Measurements from ENCODE around the gene XRCC1. TPM values are rescaled to one million over a fixed set of nuclear protein-coding genes. Genes with fewer than 3 reads are reported as not detected.

Gene XRCC1
- total RNA-seq, 6 experiments from 2014 or later = 5.5 to 8.4 (median 7.5) TPM

DNA sequence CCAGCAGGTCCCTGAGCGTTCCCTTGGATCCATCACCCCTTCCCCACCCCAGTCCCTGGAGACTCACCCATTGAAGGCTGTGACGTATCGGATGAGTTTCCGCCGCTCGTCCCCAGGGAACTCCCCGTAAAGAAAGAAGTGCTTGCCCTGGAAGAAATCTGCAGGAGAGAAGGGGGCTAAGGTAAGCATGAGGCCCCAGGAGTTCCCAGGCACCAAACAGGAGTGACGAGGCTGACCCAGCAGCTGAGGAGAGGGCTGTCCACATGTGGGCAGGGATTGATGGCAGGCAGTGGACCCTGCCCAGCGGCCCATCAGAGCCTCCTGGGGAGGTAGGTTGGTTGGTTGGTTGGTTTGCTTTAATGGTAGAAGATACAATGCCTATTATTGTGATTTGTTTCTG, 31.2 kb downstream of the XRCC1 start:
- Histone ChIP-seq H3K9me3 (no peaks in the 10 kb centered on the region), H3K4me3 (no peak overlapping the region), H3K27me3 (no peaks in the 10 kb centered on the region), H3K36me3 (peaks cover 0 to 2% (median 0%) of the 10 kb centered on the region in 4 donors), H3K4me1 (peaks cover 0 to 10% (median 0%) of the 10 kb centered on the region in 4 donors), H3K27ac (no peak overlapping the region)
- ATAC-seq (no peak), DNase-seq (peak in 1 of 3 donors; percentile 31)
- intact Hi-C loops (cut with DNase I) = no loop called here
- TF ChIP-seq, protein P1, sequence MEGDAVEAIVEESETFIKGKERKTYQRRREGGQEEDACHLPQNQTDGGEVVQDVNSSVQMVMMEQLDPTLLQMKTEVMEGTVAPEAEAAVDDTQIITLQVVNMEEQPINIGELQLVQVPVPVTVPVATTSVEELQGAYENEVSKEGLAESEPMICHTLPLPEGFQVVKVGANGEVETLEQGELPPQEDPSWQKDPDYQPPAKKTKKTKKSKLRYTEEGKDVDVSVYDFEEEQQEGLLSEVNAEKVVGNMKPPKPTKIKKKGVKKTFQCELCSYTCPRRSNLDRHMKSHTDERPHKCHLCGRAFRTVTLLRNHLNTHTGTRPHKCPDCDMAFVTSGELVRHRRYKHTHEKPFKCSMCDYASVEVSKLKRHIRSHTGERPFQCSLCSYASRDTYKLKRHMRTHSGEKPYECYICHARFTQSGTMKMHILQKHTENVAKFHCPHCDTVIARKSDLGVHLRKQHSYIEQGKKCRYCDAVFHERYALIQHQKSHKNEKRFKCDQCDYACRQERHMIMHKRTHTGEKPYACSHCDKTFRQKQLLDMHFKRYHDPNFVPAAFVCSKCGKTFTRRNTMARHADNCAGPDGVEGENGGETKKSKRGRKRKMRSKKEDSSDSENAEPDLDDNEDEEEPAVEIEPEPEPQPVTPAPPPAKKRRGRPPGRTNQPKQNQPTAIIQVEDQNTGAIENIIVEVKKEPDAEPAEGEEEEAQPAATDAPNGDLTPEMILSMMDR (IDR thresholded peaks at IDR 0.05) = no peak
- no peak for TF ChIP-seq POLR2A (IDR thresholded peaks at IDR 0.05)
- WGBS (ENCODE audit: insufficient coverage, low coverage, low lambda C conversion rate, missing lambda C conversion rate) = no CpG with 5 or more reads among the region's 9 CpGs

GRCh38 chr19:43541920-43542650, 33.2 kb downstream of the XRCC1 start:
- no peaks in the 10 kb centered on the region for H3K27me3 ChIP-seq
- TF ChIP-seq, protein P1 (IDR thresholded peaks at IDR 0.05) = no peak
- no peak for TF ChIP-seq POLR2A (IDR thresholded peaks at IDR 0.05)
- ATAC-seq (peak; percentile 45 to 87 (median 60)), DNase-seq (no peak)
- intact Hi-C loops (cut with DNase I) = no loop called here
- peaks cover 0 to 10% (median 0%) of the 10 kb centered on the region in 4 donors for H3K4me1 ChIP-seq
- H3K4me3 ChIP-seq = no peak overlapping the region
- 94% methylated on average over 4 of the region's 5 CpGs for WGBS (ENCODE audit: insufficient coverage, low coverage, low lambda C conversion rate, missing lambda C conversion rate)
- H3K36me3 ChIP-seq = peaks cover 0 to 2% (median 0%) of the 10 kb centered on the region in 4 donors
- no peaks in the 10 kb centered on the region for H3K9me3 ChIP-seq
- H3K27ac ChIP-seq = peak overlapping the region in 1 of 3 donors; percentile 55

DNA sequence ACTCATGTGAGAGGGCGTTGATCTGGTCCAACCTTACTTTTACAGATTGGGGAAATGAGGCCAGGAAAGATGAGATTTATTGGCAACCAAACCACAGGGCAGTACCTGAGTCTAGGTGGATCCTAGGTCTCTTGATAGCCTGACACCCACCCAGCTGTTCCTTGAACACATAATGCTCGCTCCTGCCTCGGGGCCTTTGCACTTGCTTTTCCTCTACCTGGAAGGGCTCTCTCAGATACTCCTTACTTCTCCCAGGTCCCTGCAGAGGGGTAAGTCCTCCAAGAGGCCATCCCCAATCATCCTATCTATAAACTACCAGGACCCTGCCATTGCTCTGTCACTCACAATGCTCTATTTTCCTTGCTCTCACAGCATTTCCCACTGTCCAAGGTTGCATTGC, 34.9 kb downstream of the XRCC1 start:
- H3K36me3 ChIP-seq = peaks cover 0 to 2% (median 0%) of the 10 kb centered on the region in 4 donors
- DNase-seq (no peak), ATAC-seq (no peak)
- H3K4me1 ChIP-seq = peaks cover 0 to 10% (median 0%) of the 10 kb centered on the region in 4 donors
- H3K9me3 ChIP-seq = no peaks in the 10 kb centered on the region
- H3K27ac ChIP-seq = no peak overlapping the region
- no CpG with 5 or more reads among the region's 3 CpGs for WGBS (ENCODE audit: insufficient coverage, low coverage, low lambda C conversion rate, missing lambda C conversion rate)
- TF ChIP-seq POLR2A (IDR thresholded peaks at IDR 0.05) = no peak
- H3K4me3 ChIP-seq = no peak overlapping the region
- intact Hi-C loops (cut with DNase I) = no loop called here
- no peaks in the 10 kb centered on the region for H3K27me3 ChIP-seq

DNA sequence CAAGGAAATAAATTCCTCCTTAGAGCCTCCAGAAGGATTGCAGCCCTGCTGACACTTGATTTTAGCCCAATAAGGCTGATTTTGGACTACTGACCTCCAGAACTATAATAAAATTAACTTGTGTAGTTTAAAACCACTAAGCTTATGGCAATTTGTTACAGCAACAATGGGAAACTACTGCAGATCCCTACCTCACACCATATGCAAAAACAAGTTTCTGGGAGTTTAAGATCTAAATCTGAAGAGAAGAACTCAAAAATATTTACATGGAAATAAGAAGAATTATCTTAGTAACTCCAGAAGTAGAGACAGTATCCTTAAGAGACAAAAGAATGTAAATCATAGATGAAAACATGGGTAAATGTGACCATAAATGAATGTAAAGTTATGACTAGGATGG, 36.4 kb downstream of the XRCC1 start:
- no peaks in the 10 kb centered on the region for H3K27me3 ChIP-seq
- H3K4me3 ChIP-seq = no peak overlapping the region
- DNase-seq (no peak), ATAC-seq (no peak)
- H3K9me3 ChIP-seq = no peaks in the 10 kb centered on the region
- intact Hi-C loops (cut with DNase I) = no loop called here
- H3K27ac ChIP-seq = no peak overlapping the region
- peaks cover 0 to 10% (median 0%) of the 10 kb centered on the region in 4 donors for H3K4me1 ChIP-seq
- TF ChIP-seq, protein P1 (IDR thresholded peaks at IDR 0.05) = no peak
- TF ChIP-seq POLR2A (IDR thresholded peaks at IDR 0.05) = no peak
- H3K36me3 ChIP-seq = peaks cover 0 to 2% (median 0%) of the 10 kb centered on the region in 4 donors

All from right lobe of liver (tissue), 6 donors.